ENCODE measurements around the gene NPIPA7.
"Not testable (repeated sequence)": the region's sequence is repeated elsewhere in the genome, so short reads cannot be mapped to it uniquely, and the experiment has no call there.

The NPIPA7 gene

DNA sequence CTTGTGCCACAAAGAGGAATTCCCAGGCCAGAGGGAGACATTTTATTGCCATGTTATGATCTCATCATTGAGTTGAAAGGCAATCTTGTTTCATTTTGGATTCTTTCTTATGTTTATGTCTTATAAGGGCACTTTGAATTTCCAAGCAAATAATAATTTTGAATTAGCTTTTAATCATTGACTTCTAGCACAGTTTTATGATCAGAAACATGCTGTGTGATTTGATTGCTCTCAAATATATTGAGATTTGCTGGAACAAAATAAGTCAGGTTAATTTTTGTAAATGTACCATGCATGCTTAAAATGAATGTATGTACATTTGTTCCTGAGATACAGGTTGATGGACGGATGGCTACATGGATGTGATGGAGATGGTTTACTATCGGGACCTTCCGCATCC, at the start of gene NPIPA7:
TSS of gene NPIPA7 (plus strand) at position 301 of the 400 bp plus-strand sequence. CDS start 105 bp downstream, outside the sequence.
- H3K79me2 ChIP-seq (ENCODE audit: low read length); H3K4me1 ChIP-seq (ENCODE audit: low read length); H3K36me3 ChIP-seq (replicated peaks; ENCODE audit: insufficient read depth, low read length); H3K27ac ChIP-seq (ENCODE audit: low read length); H3K27me3 ChIP-seq (replicated peaks; ENCODE audit: insufficient read depth, low read length); H3K9ac ChIP-seq (ENCODE audit: low read length); H3K4me2 ChIP-seq (ENCODE audit: low read depth, low read length); H3F3A ChIP-seq (ENCODE audit: insufficient read depth, low read length); H3K4me3 ChIP-seq (ENCODE audit: low read length); H3K9me2 ChIP-seq (replicated peaks; ENCODE audit: insufficient read depth, low read length); DNase-seq; H2AFZ ChIP-seq (ENCODE audit: low read length); H3K9me3 ChIP-seq (replicated peaks; ENCODE audit: insufficient read depth, low read length); H4K20me1 ChIP-seq (ENCODE audit: insufficient read depth, low read length): not testable (repeated sequence)

DNA sequence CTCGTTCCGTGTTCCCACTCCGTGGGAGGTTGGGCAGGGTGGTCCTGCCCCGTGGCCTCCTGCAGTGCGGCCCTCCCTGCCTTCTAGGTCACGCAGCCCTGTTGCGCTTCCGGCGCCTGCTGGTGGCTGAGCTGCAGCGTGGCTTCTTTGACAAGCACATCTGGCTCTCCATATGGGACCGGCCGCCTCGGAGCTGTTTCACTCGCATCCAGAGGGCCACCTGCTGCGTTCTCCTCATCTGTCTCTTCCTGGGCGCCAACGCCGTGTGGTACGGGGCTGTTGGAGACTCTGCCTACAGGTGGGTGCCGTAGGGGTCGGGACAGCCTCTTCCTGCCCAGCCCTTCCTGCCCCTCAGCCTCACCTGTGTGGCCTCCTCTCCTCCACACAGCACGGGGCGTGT, 47.5 kb upstream of the NPIPA7 start:
- not testable (repeated sequence) for H4K20me1 ChIP-seq (ENCODE audit: insufficient read depth, low read length); H3K27me3 ChIP-seq (replicated peaks; ENCODE audit: insufficient read depth, low read length)

GRCh38 chr16:16357556-16357955, 21.4 kb upstream of the NPIPA7 start:
- not testable (repeated sequence) for H3K4me2 ChIP-seq (ENCODE audit: low read depth, low read length); H3K27me3 ChIP-seq (replicated peaks; ENCODE audit: insufficient read depth, low read length); H3K9me3 ChIP-seq (replicated peaks; ENCODE audit: insufficient read depth, low read length); H3K9me2 ChIP-seq (replicated peaks; ENCODE audit: insufficient read depth, low read length); H3K4me1 ChIP-seq (ENCODE audit: low read length); H3K9ac ChIP-seq (ENCODE audit: low read length); H2AFZ ChIP-seq (ENCODE audit: low read length); H3K79me2 ChIP-seq (ENCODE audit: low read length); H3K27ac ChIP-seq (ENCODE audit: low read length); H3F3A ChIP-seq (ENCODE audit: insufficient read depth, low read length); H4K20me1 ChIP-seq (ENCODE audit: insufficient read depth, low read length); DNase-seq; H3K4me3 ChIP-seq (ENCODE audit: low read length); H3K36me3 ChIP-seq (replicated peaks; ENCODE audit: insufficient read depth, low read length)

More for the DNA sequence above, 47.5 kb upstream of the NPIPA7 start:
- not testable (repeated sequence) for H3K9ac ChIP-seq (ENCODE audit: low read length); H3K4me2 ChIP-seq (ENCODE audit: low read depth, low read length); H2AFZ ChIP-seq (ENCODE audit: low read length); H3F3A ChIP-seq (ENCODE audit: insufficient read depth, low read length); H3K9me2 ChIP-seq (replicated peaks; ENCODE audit: insufficient read depth, low read length); H3K4me1 ChIP-seq (ENCODE audit: low read length); H3K27ac ChIP-seq (ENCODE audit: low read length); H3K9me3 ChIP-seq (replicated peaks; ENCODE audit: insufficient read depth, low read length); H3K36me3 ChIP-seq (replicated peaks; ENCODE audit: insufficient read depth, low read length); H3K79me2 ChIP-seq (ENCODE audit: low read length); DNase-seq; H3K4me3 ChIP-seq (ENCODE audit: low read length)

DNA sequence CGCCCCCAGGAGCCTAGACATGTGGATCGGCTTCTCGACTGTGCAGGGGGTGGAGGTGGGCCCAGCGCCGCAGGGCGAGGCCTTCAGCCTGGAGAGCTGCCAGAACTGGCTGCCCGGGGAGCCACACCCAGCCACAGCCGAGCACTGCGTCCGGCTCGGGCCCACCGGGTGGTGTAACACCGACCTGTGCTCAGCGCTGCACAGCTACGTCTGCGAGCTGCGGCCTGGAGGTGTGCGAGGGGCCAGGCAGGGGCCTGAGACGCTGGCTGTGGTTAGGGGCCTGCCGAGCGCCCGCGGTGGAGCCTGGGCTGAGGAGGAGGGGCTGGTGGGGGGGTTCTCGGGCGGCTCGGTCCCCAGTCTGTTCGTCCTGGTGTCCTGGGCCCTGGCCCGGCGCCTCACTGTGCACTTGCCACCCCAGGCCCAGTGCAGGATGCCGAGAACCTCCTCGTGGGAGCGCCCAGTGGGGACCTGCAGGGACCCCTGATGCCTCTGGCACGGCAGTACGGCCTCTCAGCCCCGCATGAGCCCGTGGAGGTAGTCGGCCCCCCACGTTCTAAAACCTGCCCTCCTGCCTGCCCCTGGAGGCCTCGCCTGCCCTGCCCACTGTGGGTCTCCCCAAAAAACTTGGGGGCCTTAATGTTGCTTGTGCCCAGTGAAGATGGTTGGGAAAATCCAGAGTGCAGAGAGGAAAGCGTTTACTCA, 20.2 kb upstream of the NPIPA7 start:
- H3K4me2 ChIP-seq (ENCODE audit: low read depth, low read length); H3K27ac ChIP-seq (ENCODE audit: low read length); H2AFZ ChIP-seq (ENCODE audit: low read length); H3K4me3 ChIP-seq (ENCODE audit: low read length); H3K9me3 ChIP-seq (replicated peaks; ENCODE audit: insufficient read depth, low read length); H3K79me2 ChIP-seq (ENCODE audit: low read length); H3K9me2 ChIP-seq (replicated peaks; ENCODE audit: insufficient read depth, low read length); DNase-seq; H3K4me1 ChIP-seq (ENCODE audit: low read length); H3K9ac ChIP-seq (ENCODE audit: low read length); H3K36me3 ChIP-seq (replicated peaks; ENCODE audit: insufficient read depth, low read length); H4K20me1 ChIP-seq (ENCODE audit: insufficient read depth, low read length); H3K27me3 ChIP-seq (replicated peaks; ENCODE audit: insufficient read depth, low read length); H3F3A ChIP-seq (ENCODE audit: insufficient read depth, low read length): not testable (repeated sequence)

GRCh38 chr16:16363595-16363994, 15.3 kb upstream of the NPIPA7 start:
- not testable (repeated sequence) for H3K4me2 ChIP-seq (ENCODE audit: low read depth, low read length); H3F3A ChIP-seq (ENCODE audit: insufficient read depth, low read length); H3K27ac ChIP-seq (ENCODE audit: low read length); H3K9ac ChIP-seq (ENCODE audit: low read length); H3K9me3 ChIP-seq (replicated peaks; ENCODE audit: insufficient read depth, low read length); H3K4me3 ChIP-seq (ENCODE audit: low read length); H3K79me2 ChIP-seq (ENCODE audit: low read length); H3K4me1 ChIP-seq (ENCODE audit: low read length); H4K20me1 ChIP-seq (ENCODE audit: insufficient read depth, low read length); H3K27me3 ChIP-seq (replicated peaks; ENCODE audit: insufficient read depth, low read length); H2AFZ ChIP-seq (ENCODE audit: low read length); H3K36me3 ChIP-seq (replicated peaks; ENCODE audit: insufficient read depth, low read length); DNase-seq; H3K9me2 ChIP-seq (replicated peaks; ENCODE audit: insufficient read depth, low read length)

DNA sequence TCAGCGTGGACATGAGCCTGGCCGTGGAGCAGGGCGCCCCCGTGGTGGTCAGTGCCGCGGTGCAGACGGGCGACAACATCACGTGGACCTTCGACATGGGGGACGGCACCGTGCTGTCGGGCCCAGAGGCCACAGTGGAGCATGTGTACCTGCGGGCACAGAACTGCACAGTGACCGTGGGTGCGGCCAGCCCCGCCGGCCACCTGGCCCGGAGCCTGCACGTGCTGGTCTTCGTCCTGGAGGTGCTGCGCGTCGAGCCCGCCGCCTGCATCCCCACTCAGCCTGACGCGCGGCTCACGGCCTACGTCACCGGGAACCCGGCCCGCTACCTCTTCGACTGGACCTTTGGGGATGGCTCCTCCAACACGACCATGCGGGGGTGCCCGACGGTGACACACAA, 14.8 kb upstream of the NPIPA7 start:
- H3K79me2 ChIP-seq (ENCODE audit: low read length); H3F3A ChIP-seq (ENCODE audit: insufficient read depth, low read length); H3K36me3 ChIP-seq (replicated peaks; ENCODE audit: insufficient read depth, low read length); H3K9me3 ChIP-seq (replicated peaks; ENCODE audit: insufficient read depth, low read length); H3K4me3 ChIP-seq (ENCODE audit: low read length); H3K4me1 ChIP-seq (ENCODE audit: low read length); H4K20me1 ChIP-seq (ENCODE audit: insufficient read depth, low read length); H3K9ac ChIP-seq (ENCODE audit: low read length); H3K27ac ChIP-seq (ENCODE audit: low read length); H2AFZ ChIP-seq (ENCODE audit: low read length); H3K9me2 ChIP-seq (replicated peaks; ENCODE audit: insufficient read depth, low read length); H3K27me3 ChIP-seq (replicated peaks; ENCODE audit: insufficient read depth, low read length); DNase-seq; H3K4me2 ChIP-seq (ENCODE audit: low read depth, low read length): not testable (repeated sequence)

DNA sequence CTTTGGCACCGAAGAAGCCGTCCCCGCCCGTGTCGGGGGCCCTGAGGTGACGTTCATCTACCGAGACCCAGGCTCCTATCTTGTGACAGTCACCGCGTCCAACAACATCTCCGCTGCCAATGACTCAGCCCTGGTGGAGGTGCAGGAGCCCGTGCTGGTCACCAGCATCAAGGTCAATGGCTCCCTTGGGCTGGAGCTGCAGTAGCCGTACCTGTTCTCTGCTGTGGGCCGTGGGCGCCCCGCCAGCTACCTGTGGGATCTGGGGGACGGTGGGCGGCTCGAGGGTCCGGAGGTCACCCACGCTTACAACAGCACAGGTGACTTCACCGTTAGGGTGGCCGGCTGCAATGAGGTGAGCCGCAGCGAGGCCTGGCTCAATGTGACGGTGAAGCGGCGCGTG, 14.2 kb upstream of the NPIPA7 start:
- H3K27me3 ChIP-seq (replicated peaks; ENCODE audit: insufficient read depth, low read length); DNase-seq; H3K9ac ChIP-seq (ENCODE audit: low read length); H3K4me2 ChIP-seq (ENCODE audit: low read depth, low read length); H4K20me1 ChIP-seq (ENCODE audit: insufficient read depth, low read length); H3K36me3 ChIP-seq (replicated peaks; ENCODE audit: insufficient read depth, low read length); H2AFZ ChIP-seq (ENCODE audit: low read length); H3K4me3 ChIP-seq (ENCODE audit: low read length); H3K9me2 ChIP-seq (replicated peaks; ENCODE audit: insufficient read depth, low read length); H3K9me3 ChIP-seq (replicated peaks; ENCODE audit: insufficient read depth, low read length); H3K4me1 ChIP-seq (ENCODE audit: low read length); H3F3A ChIP-seq (ENCODE audit: insufficient read depth, low read length); H3K79me2 ChIP-seq (ENCODE audit: low read length); H3K27ac ChIP-seq (ENCODE audit: low read length): not testable (repeated sequence)

DNA sequence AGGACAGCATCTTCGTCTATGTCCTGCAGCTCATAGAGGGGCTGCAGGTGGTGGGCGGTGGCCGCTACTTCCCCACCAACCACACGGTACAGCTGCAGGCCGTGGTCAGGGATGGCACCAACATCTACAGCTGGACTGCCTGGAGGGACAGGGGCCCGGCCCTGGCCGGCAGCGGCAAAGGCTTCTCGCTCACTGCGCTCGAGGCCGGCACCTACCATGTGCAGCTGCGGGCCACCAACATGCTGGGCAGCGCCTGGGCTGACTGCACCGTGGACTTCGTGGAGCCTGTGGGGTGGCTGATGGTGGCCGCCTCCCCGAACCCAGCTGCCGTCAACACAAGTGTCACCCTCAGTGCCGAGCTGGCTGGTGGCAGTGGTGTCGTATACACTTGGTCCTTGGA, 13.6 kb upstream of the NPIPA7 start:
- H3K9me3 ChIP-seq (replicated peaks; ENCODE audit: insufficient read depth, low read length); H3K79me2 ChIP-seq (ENCODE audit: low read length); H3K9me2 ChIP-seq (replicated peaks; ENCODE audit: insufficient read depth, low read length); H3K36me3 ChIP-seq (replicated peaks; ENCODE audit: insufficient read depth, low read length); H3K27me3 ChIP-seq (replicated peaks; ENCODE audit: insufficient read depth, low read length); H3F3A ChIP-seq (ENCODE audit: insufficient read depth, low read length); H3K4me1 ChIP-seq (ENCODE audit: low read length); H4K20me1 ChIP-seq (ENCODE audit: insufficient read depth, low read length); H3K4me2 ChIP-seq (ENCODE audit: low read depth, low read length); DNase-seq; H3K9ac ChIP-seq (ENCODE audit: low read length); H3K27ac ChIP-seq (ENCODE audit: low read length); H3K4me3 ChIP-seq (ENCODE audit: low read length); H2AFZ ChIP-seq (ENCODE audit: low read length): not testable (repeated sequence)
